HEK293T (cell line): ENCODE measurements around the gene LRRC8B.

ENCODE experiments used
- ARNT ChIP-seq: fragments of 450-650 bp; IDR thresholded peaks from 2 replicates; pipeline ENCODE4 v1.6.1; 2017; ENCODE audit warnings: mild to moderate bottlenecking
- BHLHE40 ChIP-seq: fragments of 450-650 bp; IDR thresholded peaks from 2 replicates; pipeline ENCODE4 v1.6.1; 2016; ENCODE audit warnings: mild to moderate bottlenecking, moderate library complexity, borderline replicate concordance
- ELF4 ChIP-seq: fragments of 450-650 bp; IDR thresholded peaks from 2 replicates; pipeline ENCODE4 v1.6.1; 2017; ENCODE audit warnings: antibody characterized with exemption
- FOXA1 ChIP-seq: fragments of 450-650 bp; IDR thresholded peaks from 2 replicates; pipeline ENCODE4 v1.6.1; 2016; ENCODE audit warnings: mild to moderate bottlenecking
- FOXK2 ChIP-seq: fragments of 450-650 bp; IDR thresholded peaks from 2 replicates; pipeline ENCODE4 v1.6.1; 2016; ENCODE audit warnings: mild to moderate bottlenecking
- FOXM1 ChIP-seq: fragments of 450-650 bp; IDR thresholded peaks from 2 replicates; pipeline ENCODE4 v1.6.1; 2017; ENCODE audit warnings: mild to moderate bottlenecking, borderline replicate concordance
- HDGF ChIP-seq: fragments of 450-650 bp; IDR thresholded peaks from 2 replicates; pipeline ENCODE4 v1.6.1; 2017; ENCODE audit warnings: antibody characterized with exemption, borderline replicate concordance
- L3MBTL2 ChIP-seq: fragments of 450-650 bp; conservative IDR thresholded peaks from 2 replicates; pipeline ENCODE4 v1.6.1; 2016; ENCODE audit warnings: mild to moderate bottlenecking
- LEF1 ChIP-seq: fragments of 450-650 bp; IDR thresholded peaks from 2 replicates; pipeline ENCODE4 v1.6.1; 2017; ENCODE audit warnings: mild to moderate bottlenecking, borderline replicate concordance
- NFRKB ChIP-seq: fragments of 450-650 bp; IDR thresholded peaks from 2 replicates; pipeline ENCODE4 v1.6.1; 2016; ENCODE audit warnings: mild to moderate bottlenecking, moderate library complexity
- SUZ12 ChIP-seq: fragments of 450-650 bp; IDR thresholded peaks from 2 replicates; pipeline ENCODE4 v1.6.1; 2016; ENCODE audit warnings: mild to moderate bottlenecking
- TARDBP ChIP-seq: fragments of 450-650 bp; IDR thresholded peaks from 2 replicates; pipeline ENCODE4 v1.6.1; 2016
- ZNF384 ChIP-seq: fragments of 450-650 bp; IDR thresholded peaks from 2 replicates; pipeline ENCODE4 v1.6.1; 2016
- TF ChIP-seq, protein P1 (sequence below): fragments of 450-650 bp; IDR thresholded peaks from 2 replicates; pipeline ENCODE4 v1.6.1; 2016

DNA sequence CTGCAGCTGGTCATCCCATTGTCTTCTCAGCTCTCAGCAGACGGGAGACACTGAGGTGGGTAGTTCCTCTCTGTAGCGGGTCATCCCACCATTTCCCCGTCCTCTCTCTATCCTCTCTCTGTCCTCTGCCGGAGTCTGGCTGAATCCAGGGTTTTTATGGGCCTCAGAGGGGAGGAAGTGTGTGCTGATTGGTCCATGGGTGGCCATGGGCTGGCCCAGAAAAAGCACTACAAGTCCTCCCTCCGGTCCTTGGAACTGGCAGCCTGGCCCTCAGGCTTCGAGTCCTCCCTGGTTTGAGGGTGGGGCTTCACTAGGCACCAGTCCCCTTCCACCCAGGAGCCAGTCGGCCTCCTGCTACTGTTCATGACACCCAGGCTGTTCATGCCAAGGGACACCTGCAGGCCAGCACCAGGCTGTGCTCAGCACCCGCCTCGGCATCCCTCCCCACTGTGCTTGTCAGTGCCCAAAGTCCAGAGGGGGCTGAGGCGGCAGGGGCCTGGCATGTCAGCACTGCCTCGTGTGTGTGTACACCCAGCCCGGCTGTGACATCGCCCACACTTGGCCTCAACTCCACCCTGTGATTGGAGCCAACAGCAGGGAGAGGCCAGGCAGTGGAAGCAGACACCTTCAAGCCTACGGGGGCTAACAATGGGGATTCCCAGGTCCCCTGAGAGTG lies 85.3 kb downstream of the LRRC8B start:
- TF ChIP-seq LEF1 (no peak), SUZ12 (no peak), ELF4 (no peak), FOXA1 (no peak), HDGF (no peak), NFRKB (no peak), BHLHE40 (no peak), FOXM1 (no peak), TARDBP (no peak), L3MBTL2 (no peak), ZNF384 (no peak), ARNT (no peak), FOXK2 (no peak)
- TF ChIP-seq, protein P1, sequence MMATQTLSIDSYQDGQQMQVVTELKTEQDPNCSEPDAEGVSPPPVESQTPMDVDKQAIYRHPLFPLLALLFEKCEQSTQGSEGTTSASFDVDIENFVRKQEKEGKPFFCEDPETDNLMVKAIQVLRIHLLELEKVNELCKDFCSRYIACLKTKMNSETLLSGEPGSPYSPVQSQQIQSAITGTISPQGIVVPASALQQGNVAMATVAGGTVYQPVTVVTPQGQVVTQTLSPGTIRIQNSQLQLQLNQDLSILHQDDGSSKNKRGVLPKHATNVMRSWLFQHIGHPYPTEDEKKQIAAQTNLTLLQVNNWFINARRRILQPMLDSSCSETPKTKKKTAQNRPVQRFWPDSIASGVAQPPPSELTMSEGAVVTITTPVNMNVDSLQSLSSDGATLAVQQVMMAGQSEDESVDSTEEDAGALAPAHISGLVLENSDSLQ, result no peak
